Kidney tubule cell (primary cell): ENCODE results near the gene ARHGAP12.

Source experiments
- DNase-seq: peaks from one replicate; pipeline ENCODE4 v3.0.0-alpha.2; 2018; ENCODE audit warnings: low spot score

The ARHGAP12 gene

GRCh38 chr10:31878486-31878885 lies 50.1 kb downstream of the ARHGAP12 start:
- DNase-seq: no peak

GRCh38 chr10:31876652-31877352 lies 51.8 kb downstream of the ARHGAP12 start:
- no peak for DNase-seq

- no peak for DNase-seq
These were observed 53.0 kb downstream of the ARHGAP12 start for GRCh38 chr10:31875608-31876007.

- DNase-seq: no peak
These were observed 54.9 kb downstream of the ARHGAP12 start for GRCh38 chr10:31873724-31874123.

GRCh38 chr10:31871266-31872065 lies 57.2 kb downstream of the ARHGAP12 start:
- no peak for DNase-seq

- DNase-seq: no peak
These were observed 61.0 kb downstream of the ARHGAP12 start for GRCh38 chr10:31867646-31868045.

- DNase-seq: peak; percentile 30
These were observed 62.4 kb downstream of the ARHGAP12 start for GRCh38 chr10:31866118-31866670.

GRCh38 chr10:31864834-31865518 lies 63.7 kb downstream of the ARHGAP12 start:
- DNase-seq: peak; percentile 24

- no peak for DNase-seq
These were observed 73.6 kb downstream of the ARHGAP12 start for GRCh38 chr10:31855033-31855432.

GRCh38 chr10:31853629-31854028 lies 75.0 kb downstream of the ARHGAP12 start:
- no peak for DNase-seq

GRCh38 chr10:31851216-31851615 lies 77.4 kb downstream of the ARHGAP12 start:
- DNase-seq: no peak

- DNase-seq: no peak
These were observed 81.1 kb downstream of the ARHGAP12 start for GRCh38 chr10:31847515-31847914.

GRCh38 chr10:31838709-31839108 lies 89.9 kb downstream of the ARHGAP12 start:
- no peak for DNase-seq

GRCh38 chr10:31838065-31838464 lies 90.6 kb downstream of the ARHGAP12 start:
- DNase-seq: no peak

- DNase-seq: peak; percentile 40
These were observed 91.8 kb downstream of the ARHGAP12 start for GRCh38 chr10:31836569-31837406.

- DNase-seq: no peak
These were observed 94.9 kb downstream of the ARHGAP12 start for GRCh38 chr10:31833753-31834152.

GRCh38 chr10:31832261-31832660 lies 96.4 kb downstream of the ARHGAP12 start:
- DNase-seq: no peak

- DNase-seq: no peak
These were observed 97.7 kb downstream of the ARHGAP12 start for GRCh38 chr10:31830887-31831286.

- DNase-seq: no peak
These were observed 98.9 kb downstream of the ARHGAP12 start for GRCh38 chr10:31829776-31830175.

GRCh38 chr10:31823358-31823757 lies 105.3 kb downstream of the ARHGAP12 start:
- DNase-seq: no peak

GRCh38 chr10:31822616-31823318 lies 105.9 kb downstream of the ARHGAP12 start:
- no peak for DNase-seq
